ENCODE data around the gene CPOX.
"Not testable (repeated sequence)": the region's sequence is repeated elsewhere in the genome, so short reads cannot be mapped to it uniquely, and the experiment has no call there.

The CPOX gene

GRCh38 chr3:98563661-98564281, 29.6 kb downstream of the CPOX start:
- DNase-seq (ENCODE audit: low read depth): no peak

- no peak for DNase-seq (ENCODE audit: low read depth)
Observed at GRCh38 chr3:98561727-98562521, 31.5 kb downstream of the CPOX start.

GRCh38 chr3:98560911-98561310, 32.5 kb downstream of the CPOX start:
- DNase-seq (ENCODE audit: low read depth): no peak

DNA sequence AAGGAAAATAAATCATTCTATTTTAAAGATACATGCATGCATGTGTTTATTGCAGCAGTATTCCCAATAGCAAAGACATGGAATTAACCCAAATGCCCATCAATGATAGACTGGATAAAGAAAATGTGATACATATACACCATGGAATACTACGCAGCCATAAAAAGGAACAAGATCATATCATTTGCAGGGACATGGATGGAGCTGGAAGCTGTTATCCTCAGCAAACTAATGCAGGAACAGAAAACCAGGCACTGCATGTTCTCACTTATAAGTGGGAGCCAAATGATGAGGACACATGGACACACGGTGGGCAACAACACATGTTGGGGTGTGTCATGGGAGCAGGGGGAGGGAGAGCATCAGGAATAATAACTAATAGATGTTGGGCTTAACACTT, 33.6 kb downstream of the CPOX start:
- DNase-seq (ENCODE audit: low read depth): not testable (repeated sequence)

GRCh38 chr3:98558100-98558827, 35.1 kb downstream of the CPOX start:
- no peak for DNase-seq (ENCODE audit: low read depth)

DNA sequence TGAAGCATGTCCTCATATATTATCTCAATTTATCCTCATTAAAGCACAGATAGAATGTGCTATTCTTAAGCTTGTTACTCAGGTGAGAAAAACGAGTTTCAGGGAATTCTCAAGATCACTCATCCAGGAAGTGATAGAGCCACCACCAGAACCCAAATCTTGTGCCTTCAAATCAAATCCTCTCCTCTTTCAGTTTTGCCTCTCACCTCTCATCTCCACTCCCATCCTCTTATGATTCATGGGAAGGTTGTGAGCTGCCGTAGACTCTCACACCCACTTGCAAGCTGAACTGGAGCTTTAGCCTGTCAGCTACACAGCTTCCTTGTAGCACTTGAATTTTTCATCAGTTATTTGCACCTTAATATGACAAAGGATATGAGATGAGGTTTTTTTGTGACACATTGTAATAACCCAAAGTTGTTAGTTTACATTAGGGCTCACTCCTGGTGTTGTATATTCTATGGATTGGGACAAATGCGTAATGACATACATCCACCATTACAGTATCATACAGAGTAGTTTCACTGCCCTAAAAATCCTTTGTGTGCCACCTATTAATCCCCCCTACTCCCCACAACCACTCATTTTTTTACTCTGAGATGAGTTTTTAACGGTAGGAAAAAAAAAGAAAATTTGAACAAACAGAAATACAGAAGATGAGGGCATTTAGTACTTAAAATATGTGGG, 35.9 kb downstream of the CPOX start:
- DNase-seq (ENCODE audit: low read depth): no peak

- DNase-seq (ENCODE audit: low read depth): peak; percentile 25
Observed at GRCh38 chr3:98556164-98557130, 37.0 kb downstream of the CPOX start.

GRCh38 chr3:98555025-98555379, 38.4 kb downstream of the CPOX start:
- DNase-seq (ENCODE audit: low read depth): no peak

GRCh38 chr3:98554580-98554979, 38.8 kb downstream of the CPOX start:
- DNase-seq (ENCODE audit: low read depth): no peak

- DNase-seq (ENCODE audit: low read depth): no peak
Observed at GRCh38 chr3:98553753-98554152, 39.7 kb downstream of the CPOX start.

DNA sequence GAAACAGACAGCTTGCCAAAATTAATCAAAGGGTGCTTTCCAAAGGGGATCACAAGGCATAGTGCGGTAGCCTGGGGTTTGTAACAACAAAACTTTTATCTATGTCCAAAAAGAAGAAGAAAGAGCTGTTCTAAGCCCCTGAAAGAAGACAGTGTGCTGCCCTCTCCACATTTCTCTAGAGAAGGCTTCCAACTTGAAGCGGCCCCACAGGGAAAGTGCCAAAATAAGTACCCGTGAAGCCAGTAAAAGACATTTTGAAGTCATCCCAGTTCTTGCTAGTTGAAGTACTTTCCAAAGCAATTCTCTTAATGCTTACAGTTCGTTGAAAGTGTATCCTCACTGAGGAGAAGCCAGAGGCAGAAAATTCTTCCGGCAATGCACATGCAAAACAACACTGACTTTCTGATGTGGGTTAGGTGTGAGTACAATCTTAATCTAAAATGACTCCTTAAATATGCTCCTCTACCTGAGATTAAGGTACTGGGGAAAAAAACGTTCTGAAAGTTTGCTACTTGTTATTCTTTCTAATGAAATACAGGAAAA, 40.3 kb downstream of the CPOX start:
- DNase-seq (ENCODE audit: low read depth): no peak

GRCh38 chr3:98552232-98553020, 41.0 kb downstream of the CPOX start:
- DNase-seq (ENCODE audit: low read depth): no peak

DNA sequence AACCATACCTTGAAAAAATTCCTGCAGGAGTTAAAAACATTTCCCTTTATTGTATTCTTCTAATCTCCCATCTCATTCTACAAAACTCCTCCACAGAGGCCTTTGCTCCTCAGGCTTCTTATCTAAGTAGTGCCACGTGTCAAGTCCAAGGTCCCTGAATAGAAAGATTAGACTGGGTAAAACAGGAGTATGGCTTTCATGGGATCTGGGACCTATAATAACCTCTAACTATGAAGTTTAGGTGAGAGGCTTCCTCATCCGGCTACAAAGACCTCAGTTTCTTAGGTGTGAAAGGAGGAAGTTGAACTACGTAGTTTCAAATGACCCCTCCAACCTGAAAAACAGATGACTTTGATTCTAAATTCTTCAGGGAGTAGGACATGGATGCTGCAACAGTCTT, 41.7 kb downstream of the CPOX start:
- no peak for DNase-seq (ENCODE audit: low read depth)

GRCh38 chr3:98551236-98551635, 42.2 kb downstream of the CPOX start:
- no peak for DNase-seq (ENCODE audit: low read depth)

GRCh38 chr3:98550833-98551232, 42.6 kb downstream of the CPOX start:
- DNase-seq (ENCODE audit: low read depth): no peak

- DNase-seq (ENCODE audit: low read depth): no peak
Observed at GRCh38 chr3:98548544-98548943, 44.9 kb downstream of the CPOX start.

GRCh38 chr3:98545940-98546339, 47.5 kb downstream of the CPOX start:
- DNase-seq (ENCODE audit: low read depth): no peak

DNA sequence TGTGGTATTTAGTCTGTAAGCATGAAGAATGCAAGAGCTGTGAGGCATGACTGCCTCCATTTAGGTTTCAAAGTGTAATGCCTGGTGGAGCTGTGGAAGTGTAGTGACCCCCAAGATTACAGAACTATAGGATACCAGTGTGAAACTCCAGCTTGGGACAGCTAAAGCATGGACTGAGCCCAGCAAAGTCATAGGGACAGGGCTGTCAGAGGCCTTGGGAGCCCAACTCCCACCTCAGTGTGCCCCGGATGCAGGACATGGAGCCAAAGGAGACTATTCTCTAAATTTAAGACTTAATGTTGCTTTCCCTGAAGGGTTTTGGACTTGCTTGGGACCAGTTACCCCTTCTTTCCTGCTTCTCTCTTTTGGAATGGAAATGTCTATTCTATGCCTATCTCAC, 50.8 kb downstream of the CPOX start:
- DNase-seq (ENCODE audit: low read depth): no peak

GRCh38 chr3:98541695-98542094, 51.7 kb downstream of the CPOX start:
- DNase-seq (ENCODE audit: low read depth): no peak

- DNase-seq (ENCODE audit: low read depth): no peak
Observed at GRCh38 chr3:98540346-98540745, 53.1 kb downstream of the CPOX start.
